Lower lobe of right lung (tissue), 2 donors: Measurements from ENCODE around the gene SMIM30. TPM values are rescaled to one million over a fixed set of nuclear protein-coding genes. Genes with fewer than 3 reads are reported as not detected.

Experiments used
- ATAC-seq, 2 donors: fragments of 200-7000 bp; cut with Tn5 transposase; one replicate each; pipeline ENCODE4 v1.9.1; 2020 to 2022; ENCODE audit warnings: mild to moderate bottlenecking in 2 of 2, moderate library complexity in 2 of 2
- DNase-seq: peaks from one replicate; pipeline ENCODE4 v3.0.0-alpha.2; 2020
- H3K27ac ChIP-seq: fragments of 200-600 bp; one replicate; pipeline ENCODE4 v1.8.0; 2022
- H3K27me3 ChIP-seq: fragments of 200-600 bp; one replicate; pipeline ENCODE4 v1.8.0; 2022; ENCODE audit warnings: low read depth
- H3K36me3 ChIP-seq: fragments of 200-600 bp; one replicate; pipeline ENCODE4 v1.8.0; 2022; ENCODE audit warnings: mild to moderate bottlenecking
- H3K4me1 ChIP-seq: fragments of 200-600 bp; one replicate; pipeline ENCODE4 v1.8.0; 2022
- H3K4me3 ChIP-seq: fragments of 200-600 bp; one replicate; pipeline ENCODE4 v1.8.0; 2022; ENCODE audit warnings: mild to moderate bottlenecking
- H3K9me3 ChIP-seq: fragments of 200-600 bp; one replicate; pipeline ENCODE4 v1.8.0; 2022
- intact Hi-C: fragments of 100-400 bp; cut with DNase I; formaldehyde crosslinking; loops from one replicate; pipeline ENCODE4 v1.11.0; 2022
- total RNA-seq: library from RNA; stranded (reverse); fragmentation: NEBNext Ultra II Directional; extraction: Animal tissue kit (Norgen Biotek cat#: 25700); gene quantifications from one replicate; pipeline ENCODE4 v1.2.1, GENCODE V29; 2021
- TF ChIP-seq, protein P1 (sequence below): fragments of 200-600 bp; IDR thresholded peaks from one replicate; pipeline ENCODE4 v1.8.0; 2022; ENCODE audit warnings: antibody characterized with exemption, mild to moderate bottlenecking
- donor health status: DM: no; HTN: yes; CAD: no; lungs with severe emphysema.

SMIM30 gene
- total RNA-seq, 1 donor from 2014 or later: 55.6 TPM

DNA sequence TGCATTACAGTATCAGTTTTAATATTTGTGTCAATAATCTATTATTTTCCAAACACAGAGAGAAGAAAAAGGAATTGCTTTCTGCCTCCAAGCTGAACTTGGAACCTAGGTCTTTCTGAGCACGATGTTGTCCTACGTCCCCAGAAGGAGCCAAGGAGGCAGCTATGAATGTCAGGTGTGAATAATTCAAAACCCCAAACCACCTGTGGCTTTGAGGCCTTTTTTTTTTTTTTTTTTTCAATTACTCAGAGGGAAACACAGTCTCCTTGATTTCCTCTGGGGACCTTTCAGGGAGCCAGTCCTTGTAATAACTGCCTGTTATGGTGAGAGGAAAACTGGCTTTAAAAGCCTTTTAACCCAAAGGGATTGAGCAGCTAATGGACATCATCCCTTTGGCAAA, 40.0 kb downstream of the SMIM30 start:
- intact Hi-C loops: no loop called here
- ATAC-seq (no peak), DNase-seq (no peak)
- TF ChIP-seq, protein P1, sequence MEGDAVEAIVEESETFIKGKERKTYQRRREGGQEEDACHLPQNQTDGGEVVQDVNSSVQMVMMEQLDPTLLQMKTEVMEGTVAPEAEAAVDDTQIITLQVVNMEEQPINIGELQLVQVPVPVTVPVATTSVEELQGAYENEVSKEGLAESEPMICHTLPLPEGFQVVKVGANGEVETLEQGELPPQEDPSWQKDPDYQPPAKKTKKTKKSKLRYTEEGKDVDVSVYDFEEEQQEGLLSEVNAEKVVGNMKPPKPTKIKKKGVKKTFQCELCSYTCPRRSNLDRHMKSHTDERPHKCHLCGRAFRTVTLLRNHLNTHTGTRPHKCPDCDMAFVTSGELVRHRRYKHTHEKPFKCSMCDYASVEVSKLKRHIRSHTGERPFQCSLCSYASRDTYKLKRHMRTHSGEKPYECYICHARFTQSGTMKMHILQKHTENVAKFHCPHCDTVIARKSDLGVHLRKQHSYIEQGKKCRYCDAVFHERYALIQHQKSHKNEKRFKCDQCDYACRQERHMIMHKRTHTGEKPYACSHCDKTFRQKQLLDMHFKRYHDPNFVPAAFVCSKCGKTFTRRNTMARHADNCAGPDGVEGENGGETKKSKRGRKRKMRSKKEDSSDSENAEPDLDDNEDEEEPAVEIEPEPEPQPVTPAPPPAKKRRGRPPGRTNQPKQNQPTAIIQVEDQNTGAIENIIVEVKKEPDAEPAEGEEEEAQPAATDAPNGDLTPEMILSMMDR: no peak
- Histone ChIP-seq H3K9me3 (no peaks in the 10 kb centered on the region), H3K27me3 (no peaks in the 10 kb centered on the region), H3K27ac (no peak overlapping the region), H3K4me3 (no peak overlapping the region), H3K4me1 (no peaks in the 10 kb centered on the region), H3K36me3 (no peaks in the 10 kb centered on the region)

DNA sequence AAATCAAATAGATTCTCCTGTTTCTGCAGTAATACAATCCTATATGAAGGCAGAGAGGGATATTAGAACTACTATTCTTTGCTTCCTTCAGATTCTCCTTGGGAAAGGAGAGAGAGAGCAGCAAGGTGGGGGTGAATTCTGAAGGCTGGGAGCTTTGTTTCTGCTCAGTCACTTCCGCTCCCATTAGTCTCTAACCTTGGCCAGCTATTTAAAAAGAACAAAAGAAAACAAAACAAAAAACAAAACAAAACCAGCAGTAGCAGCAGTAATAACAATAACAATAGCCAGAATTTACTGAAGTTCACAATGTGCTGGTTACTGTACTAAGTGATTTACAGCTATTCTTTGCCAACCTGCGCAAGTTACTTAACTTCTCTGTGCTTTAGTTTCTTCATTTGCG, 41.7 kb downstream of the SMIM30 start:
- TF ChIP-seq, protein P1: no peak
- H3K27ac ChIP-seq: no peak overlapping the region
- intact Hi-C loops: no loop called here
- DNase-seq (no peak), ATAC-seq (no peak)
- no peaks in the 10 kb centered on the region for H3K27me3 ChIP-seq
- no peaks in the 10 kb centered on the region for H3K4me1 ChIP-seq
- H3K9me3 ChIP-seq: no peaks in the 10 kb centered on the region
- H3K36me3 ChIP-seq: no peaks in the 10 kb centered on the region
- no peak overlapping the region for H3K4me3 ChIP-seq

DNA sequence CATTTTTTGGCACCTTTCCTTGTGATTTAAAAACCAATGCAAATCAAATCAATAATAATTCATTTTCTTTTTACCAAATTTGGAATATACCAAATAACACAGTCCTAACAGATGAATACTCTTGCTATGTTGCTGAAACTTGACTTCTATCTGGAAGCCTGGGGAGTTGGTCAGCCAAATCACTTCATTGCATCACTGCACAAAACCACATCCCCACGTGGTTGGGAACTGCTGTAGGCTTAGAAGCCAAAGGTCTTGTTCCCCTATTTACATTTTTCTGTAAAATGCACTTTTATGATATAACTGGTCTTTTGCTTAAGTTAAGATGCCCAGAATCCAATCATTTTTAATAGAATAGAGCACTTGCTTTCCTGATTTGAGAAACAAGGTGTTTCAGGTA, 46.9 kb downstream of the SMIM30 start:
- Histone ChIP-seq H3K36me3 (no peaks in the 10 kb centered on the region), H3K9me3 (no peaks in the 10 kb centered on the region), H3K4me1 (no peaks in the 10 kb centered on the region), H3K27me3 (no peaks in the 10 kb centered on the region), H3K4me3 (no peak overlapping the region), H3K27ac (no peak overlapping the region)
- intact Hi-C loops: no loop called here
- peak in 1 of 2 donors; percentile 62 for ATAC-seq
- DNase-seq: peak; percentile 51
- TF ChIP-seq, protein P1: no peak

Other genes with a start within 250 kb of the SMIM30 start
- gene GPR85, start 31.7 kb downstream of the SMIM30 start, total RNA-seq: 4.5 TPM